ENCODE measurements around the gene GPR157. TPM values are rescaled to one million over a fixed set of nuclear protein-coding genes. Genes with fewer than 3 reads are reported as not detected.
"Not testable (repeated sequence)": the region's sequence is repeated elsewhere in the genome, so short reads cannot be mapped to it uniquely, and the experiment has no call there.

GPR157 gene
- total RNA-seq, 1 donor from 2014 or later = 7.1 TPM

DNA sequence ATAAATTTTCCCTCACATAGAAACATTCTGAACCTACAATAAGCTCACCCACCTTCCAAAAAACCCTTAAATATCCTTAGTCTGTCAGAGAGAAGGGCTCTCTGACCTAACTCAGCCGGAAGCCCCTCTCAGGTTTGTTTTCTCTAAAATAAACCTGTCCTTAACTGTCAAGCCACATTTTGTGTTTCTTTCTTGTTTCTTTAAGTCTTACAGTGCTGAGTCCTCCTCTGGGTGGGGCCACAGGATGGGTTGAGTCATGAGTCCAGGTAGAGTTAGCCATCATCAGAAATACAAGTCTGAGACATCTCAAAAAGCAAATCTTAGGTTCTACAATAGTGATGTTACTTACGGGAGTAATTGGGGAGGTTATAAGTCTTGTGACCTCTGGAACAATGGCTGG, 33.1 kb downstream of the GPR157 start:
- intact Hi-C loops (cut with DNase I) = no loop called here
- Histone ChIP-seq H3K4me1 (no peaks in the 10 kb centered on the region), H3K27me3 (no peaks in the 10 kb centered on the region), H3K4me3 (no peak overlapping the region), H3K27ac (no peak overlapping the region), H3K36me3 (no peaks in the 10 kb centered on the region), H3K9me3 (no peaks in the 10 kb centered on the region)
- DNase-seq (ENCODE audit: low spot score in 2 of 2) = no peak
- TF ChIP-seq, protein P1, sequence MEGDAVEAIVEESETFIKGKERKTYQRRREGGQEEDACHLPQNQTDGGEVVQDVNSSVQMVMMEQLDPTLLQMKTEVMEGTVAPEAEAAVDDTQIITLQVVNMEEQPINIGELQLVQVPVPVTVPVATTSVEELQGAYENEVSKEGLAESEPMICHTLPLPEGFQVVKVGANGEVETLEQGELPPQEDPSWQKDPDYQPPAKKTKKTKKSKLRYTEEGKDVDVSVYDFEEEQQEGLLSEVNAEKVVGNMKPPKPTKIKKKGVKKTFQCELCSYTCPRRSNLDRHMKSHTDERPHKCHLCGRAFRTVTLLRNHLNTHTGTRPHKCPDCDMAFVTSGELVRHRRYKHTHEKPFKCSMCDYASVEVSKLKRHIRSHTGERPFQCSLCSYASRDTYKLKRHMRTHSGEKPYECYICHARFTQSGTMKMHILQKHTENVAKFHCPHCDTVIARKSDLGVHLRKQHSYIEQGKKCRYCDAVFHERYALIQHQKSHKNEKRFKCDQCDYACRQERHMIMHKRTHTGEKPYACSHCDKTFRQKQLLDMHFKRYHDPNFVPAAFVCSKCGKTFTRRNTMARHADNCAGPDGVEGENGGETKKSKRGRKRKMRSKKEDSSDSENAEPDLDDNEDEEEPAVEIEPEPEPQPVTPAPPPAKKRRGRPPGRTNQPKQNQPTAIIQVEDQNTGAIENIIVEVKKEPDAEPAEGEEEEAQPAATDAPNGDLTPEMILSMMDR (IDR thresholded peaks at IDR 0.05) = no peak

DNA sequence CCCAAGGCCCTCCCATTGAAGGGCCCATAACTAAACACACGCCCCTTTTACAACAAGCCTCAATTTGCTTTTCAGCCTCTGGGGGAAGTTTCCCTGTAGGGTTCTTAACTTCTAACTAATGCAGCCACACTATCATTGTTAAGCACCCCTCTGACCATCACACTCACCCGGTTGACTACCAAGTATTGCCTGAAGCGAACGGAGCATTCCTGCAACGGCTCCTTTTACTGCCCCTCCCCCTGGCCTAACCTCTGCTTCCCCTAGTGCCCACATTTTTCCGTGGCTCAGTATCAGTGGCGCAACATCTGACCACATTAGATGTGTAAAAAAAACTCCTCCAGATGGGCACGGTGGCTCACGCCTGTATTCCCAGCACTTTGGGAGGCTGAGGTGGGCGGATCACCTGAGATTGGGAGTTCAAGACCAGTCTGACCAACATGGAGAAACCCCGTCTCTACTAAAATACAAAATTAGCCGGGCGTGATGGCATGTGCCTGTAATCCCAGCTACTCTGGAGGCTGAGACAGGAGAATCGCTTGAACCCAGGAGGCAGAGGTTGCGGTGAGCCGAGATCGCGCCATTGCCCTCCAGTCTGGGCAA, 34.8 kb downstream of the GPR157 start:
- H3K4me1 ChIP-seq; H3K9me3 ChIP-seq; DNase-seq (ENCODE audit: low spot score in 2 of 2); intact Hi-C loops (cut with DNase I); H3K27ac ChIP-seq; H3K27me3 ChIP-seq; H3K4me3 ChIP-seq; H3K36me3 ChIP-seq: not testable (repeated sequence)

DNA sequence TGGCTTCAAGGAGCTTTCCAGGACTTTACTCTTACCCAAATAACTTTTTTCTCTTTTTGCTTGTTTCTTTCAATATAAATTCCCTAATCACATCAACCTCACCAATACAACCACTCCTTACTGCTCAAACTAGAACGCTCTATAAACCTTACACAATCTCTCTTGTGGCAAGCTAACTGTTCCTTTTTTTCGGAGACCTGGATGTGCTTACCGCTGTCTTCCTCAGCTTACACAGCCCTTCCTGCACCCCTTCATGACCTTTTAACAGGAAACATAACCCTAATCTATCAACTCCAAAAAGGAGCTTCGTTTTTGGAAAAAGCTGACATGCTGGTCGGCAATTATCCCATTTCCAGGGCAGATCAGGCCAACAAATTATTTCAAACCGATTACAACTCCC, 35.3 kb downstream of the GPR157 start:
- Histone ChIP-seq H3K4me3 (no peak overlapping the region), H3K36me3 (no peaks in the 10 kb centered on the region), H3K27me3 (no peaks in the 10 kb centered on the region), H3K4me1 (no peaks in the 10 kb centered on the region), H3K9me3 (no peaks in the 10 kb centered on the region), H3K27ac (no peak overlapping the region)
- TF ChIP-seq, protein P1 (IDR thresholded peaks at IDR 0.05) = no peak
- intact Hi-C loops (cut with DNase I) = no loop called here
- DNase-seq (ENCODE audit: low spot score in 2 of 2) = no peak

DNA sequence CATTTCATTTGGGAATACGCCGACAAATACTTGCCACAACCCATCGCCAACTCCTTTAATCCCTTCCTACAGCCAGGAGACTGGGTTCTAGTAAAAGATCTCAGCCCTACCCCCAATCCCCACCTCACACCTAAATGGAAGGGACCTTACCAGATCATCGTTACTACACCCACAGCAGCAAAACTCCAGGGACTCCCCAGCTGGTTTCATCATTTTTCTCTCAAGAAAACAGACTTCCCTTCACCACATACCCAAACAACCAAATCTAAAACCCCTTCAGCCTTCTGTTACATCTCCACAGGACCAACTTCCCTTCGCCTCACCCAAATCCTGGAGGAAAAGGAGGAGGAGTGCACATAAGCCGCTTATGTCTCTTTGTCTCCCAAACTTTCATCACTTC, 35.8 kb downstream of the GPR157 start:
- Histone ChIP-seq H3K27me3 (no peaks in the 10 kb centered on the region), H3K4me1 (no peaks in the 10 kb centered on the region), H3K4me3 (no peak overlapping the region), H3K36me3 (no peaks in the 10 kb centered on the region), H3K27ac (no peak overlapping the region), H3K9me3 (no peaks in the 10 kb centered on the region)
- DNase-seq (ENCODE audit: low spot score in 2 of 2) = no peak
- TF ChIP-seq, protein P1 (IDR thresholded peaks at IDR 0.05) = no peak
- intact Hi-C loops (cut with DNase I) = no loop called here

DNA sequence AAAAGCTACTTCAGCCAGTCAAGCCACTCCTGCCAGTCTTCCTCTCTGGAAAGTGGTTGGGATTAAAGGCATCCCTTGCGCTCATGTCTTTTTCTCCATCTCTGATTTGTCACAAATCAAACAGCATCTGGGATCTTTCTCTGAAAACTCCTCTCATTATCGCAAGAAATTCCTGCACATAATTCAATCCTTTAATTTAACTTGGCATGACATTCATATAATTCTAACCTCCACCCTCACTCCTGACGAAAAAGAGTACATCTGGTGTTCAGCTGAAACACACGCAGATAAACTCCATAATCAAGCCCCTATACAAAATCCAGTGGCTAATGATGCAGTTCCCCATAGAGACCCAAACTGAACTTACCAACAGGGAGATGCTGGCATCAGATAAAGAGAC, 40.1 kb downstream of the GPR157 start:
- DNase-seq (ENCODE audit: low spot score in 2 of 2) = no peak
- H3K4me3 ChIP-seq = no peak overlapping the region
- H3K27me3 ChIP-seq = no peaks in the 10 kb centered on the region
- TF ChIP-seq, protein P1 (IDR thresholded peaks at IDR 0.05) = no peak
- no peak overlapping the region for H3K27ac ChIP-seq
- intact Hi-C loops (cut with DNase I) = no loop called here
- no peaks in the 10 kb centered on the region for H3K9me3 ChIP-seq
- peaks cover 0 to 9% of the 10 kb centered on the region in 2 donors for H3K4me1 ChIP-seq
- no peaks in the 10 kb centered on the region for H3K36me3 ChIP-seq

DNA sequence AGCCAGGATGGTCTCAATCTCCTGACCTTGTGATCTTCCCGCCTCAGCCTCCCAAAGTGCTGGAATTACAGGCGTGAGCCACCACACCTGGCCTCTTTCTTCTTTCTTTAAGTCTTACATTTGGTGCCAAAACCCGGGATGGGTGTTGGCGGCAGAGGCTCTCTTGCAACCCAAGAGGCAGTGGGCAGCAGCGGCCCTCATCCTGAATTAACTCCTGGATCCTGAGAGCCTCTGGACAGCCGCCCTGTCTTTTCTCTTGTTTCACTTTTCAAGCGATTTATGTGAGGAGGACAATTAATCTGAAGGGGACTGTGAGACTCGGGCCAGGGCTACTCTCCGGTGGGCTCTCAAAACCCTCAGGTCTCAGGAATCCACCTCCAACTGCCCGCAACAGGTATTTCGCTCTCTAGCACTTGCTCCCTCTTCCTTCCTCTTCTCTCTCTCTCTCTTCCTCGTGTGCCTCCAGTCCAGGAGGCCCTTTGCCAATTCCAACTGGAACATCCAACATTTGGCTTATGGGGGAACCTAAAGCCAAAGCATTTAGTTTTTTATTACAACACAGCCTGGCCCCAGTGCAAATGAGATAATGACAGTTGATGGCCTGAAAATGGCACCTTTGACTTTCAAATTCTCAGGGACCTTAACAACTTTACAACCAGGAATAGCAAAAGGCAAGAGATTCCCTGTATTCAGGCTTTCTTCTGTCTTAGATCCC, 41.3 kb downstream of the GPR157 start:
- Histone ChIP-seq H3K4me3 (no peak overlapping the region), H3K9me3 (no peaks in the 10 kb centered on the region), H3K4me1 (peaks cover 0 to 9% of the 10 kb centered on the region in 2 donors), H3K36me3 (no peaks in the 10 kb centered on the region), H3K27me3 (no peaks in the 10 kb centered on the region), H3K27ac (no peak overlapping the region)
- intact Hi-C loops (cut with DNase I) = no loop called here
- DNase-seq (ENCODE audit: low spot score in 2 of 2) = no peak
- TF ChIP-seq, protein P1 (IDR thresholded peaks at IDR 0.05) = no peak

Data from ascending aorta (tissue), 2 donors.